GM18505 (cell line): Measurements from ENCODE around the gene FIG4.
A peak's percentile ranks its signal among the peaks of the same experiment; 100 is the strongest.
"Not testable (repeated sequence)": the region's sequence is repeated elsewhere in the genome, so short reads cannot be mapped to it uniquely, and the experiment has no call there.

Experiments
- ATAC-seq: cut with Tn5 transposase; IDR thresholded peaks from one replicate; pipeline ENCODE4 v1.9.1; 2021; ENCODE audit not compliant: unreplicated experiment
- POLR2A ChIP-seq: IDR thresholded peaks from 4 replicates; pipeline ENCODE4 v1.6.1; 2011; ENCODE audit warnings: borderline replicate concordance; ENCODE audit not compliant: insufficient read depth, insufficient read length; ENCODE audit errors: extremely low read depth

FIG4 gene

DNA sequence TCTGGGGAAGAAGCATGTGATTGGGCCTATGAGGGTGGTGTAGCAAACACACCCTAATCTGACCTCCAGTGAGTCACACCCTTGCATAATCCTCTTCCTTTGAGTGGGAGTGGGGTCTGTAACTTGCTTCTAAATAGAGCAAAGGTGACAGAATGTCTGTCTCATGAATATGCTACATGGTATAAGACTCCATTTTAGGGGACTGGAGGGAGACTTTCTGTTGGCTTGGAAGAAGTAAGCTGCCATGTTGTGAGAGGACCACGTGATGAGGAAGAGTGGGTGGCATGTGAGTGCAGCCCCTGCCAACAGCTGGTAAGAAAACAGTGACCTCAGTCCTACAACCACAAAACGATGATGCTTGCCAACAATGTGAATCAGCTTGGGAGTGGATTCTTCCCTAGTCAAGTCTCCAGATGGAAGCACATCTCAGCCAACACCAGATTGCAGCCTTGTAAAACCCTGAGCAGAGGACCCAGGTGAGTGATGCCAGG, 3.8 kb upstream of the FIG4 start:
- ATAC-seq = no peak

DNA sequence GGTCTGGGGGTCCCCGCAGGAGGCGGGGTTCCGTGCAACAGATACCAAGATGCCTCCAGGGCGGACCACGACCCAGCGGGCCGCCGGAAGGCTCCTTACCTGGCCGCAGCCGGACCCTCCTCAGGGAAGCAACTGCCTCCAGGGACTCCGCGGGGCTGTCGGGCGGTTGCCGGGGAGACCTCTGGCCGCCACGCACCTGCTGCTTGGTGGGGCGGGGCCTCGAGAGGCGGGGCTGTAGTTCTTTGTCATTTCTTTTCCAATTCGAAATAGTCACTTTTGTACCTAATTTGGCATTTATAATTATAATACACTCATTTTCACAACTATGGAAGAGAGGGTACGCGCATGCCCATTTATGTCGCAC, 741 bp upstream of the FIG4 start:
- peak; percentile 42 for ATAC-seq

More for the DNA sequence above, 3.8 kb upstream of the FIG4 start:
- TF ChIP-seq POLR2A = no peak

DNA sequence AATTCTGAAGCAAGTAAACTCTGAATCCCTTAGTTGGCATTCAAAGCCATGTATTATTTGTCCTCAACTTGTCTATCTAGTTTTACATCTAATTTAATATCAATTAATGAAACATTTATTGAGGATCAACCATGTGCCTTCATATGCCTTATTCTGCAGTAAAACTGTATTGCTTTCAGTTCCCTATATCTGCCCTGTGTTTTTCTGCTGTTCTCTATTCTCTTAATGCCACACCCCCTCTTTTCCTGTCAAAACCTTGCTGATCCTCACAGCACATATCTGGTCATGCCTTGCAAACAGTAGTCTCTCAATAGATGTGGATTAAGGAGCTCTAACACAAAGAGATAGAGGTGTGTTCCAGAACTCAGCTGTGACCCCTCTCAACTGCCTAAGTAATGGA, 2.0 kb downstream of the FIG4 start:
- ATAC-seq = peak; percentile 42
- TF ChIP-seq POLR2A = no peak

More for the DNA sequence above, 741 bp upstream of the FIG4 start:
- TF ChIP-seq POLR2A = no peak

DNA sequence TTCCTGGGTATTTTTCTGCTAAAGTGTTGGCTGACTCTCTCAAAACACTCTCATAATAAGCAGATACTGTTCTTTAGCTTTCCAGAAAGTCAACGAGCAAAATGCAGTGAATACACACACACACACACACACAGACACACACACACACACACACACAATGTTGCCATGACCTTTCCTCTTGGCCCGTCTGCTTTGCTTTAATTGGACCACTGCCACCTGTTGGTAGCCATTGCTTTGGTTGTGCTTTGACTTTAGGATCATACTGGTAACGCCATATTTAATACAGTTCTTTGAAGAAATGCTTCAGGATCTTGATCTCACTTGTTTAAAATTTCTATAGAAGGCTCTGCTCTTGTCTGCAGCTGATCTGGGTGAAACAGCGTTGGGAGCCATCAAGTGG, 4.4 kb downstream of the FIG4 start:
- ATAC-seq = no peak

DNA sequence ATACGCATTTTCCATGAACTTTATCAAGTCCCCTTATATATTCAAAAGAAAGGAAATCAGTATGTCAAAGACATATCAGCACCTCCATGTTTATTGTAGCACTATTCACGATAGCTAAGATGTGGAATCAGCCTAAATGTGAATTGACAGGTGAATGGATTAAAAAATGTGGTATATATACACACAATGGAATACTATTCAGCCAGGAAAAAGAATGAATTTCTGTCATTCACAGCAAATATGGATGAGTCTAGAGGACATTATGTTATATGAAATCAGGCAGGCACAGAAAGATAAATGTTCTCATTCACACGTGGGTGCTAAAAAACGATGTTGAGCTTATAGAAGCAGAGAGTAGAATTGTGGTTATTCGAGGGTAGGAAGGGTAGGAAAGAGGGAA, 5.3 kb downstream of the FIG4 start:
- TF ChIP-seq POLR2A = no peak
- ATAC-seq = no peak

More for the DNA sequence above, 4.4 kb downstream of the FIG4 start:
- no peak for TF ChIP-seq POLR2A

DNA sequence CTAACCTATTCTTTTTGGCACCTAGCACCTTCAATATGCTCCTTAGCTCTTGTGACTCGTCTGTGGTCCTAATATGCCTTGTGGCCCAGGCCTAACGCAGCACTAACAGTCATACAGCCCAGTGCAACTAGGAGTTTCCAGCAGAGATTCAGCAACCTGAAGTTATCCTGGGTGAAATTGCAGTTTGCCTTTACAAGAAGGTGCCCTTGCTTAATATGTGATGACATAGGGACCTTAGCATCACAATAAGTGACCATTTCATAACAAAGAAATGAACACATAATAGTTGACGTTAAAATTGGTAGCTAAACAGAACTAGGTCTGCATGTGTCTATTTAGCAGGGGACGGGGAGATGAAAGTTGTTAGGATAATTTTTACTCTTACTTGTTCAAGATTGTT, 10.1 kb downstream of the FIG4 start:
- TF ChIP-seq POLR2A = no peak
- no peak for ATAC-seq

DNA sequence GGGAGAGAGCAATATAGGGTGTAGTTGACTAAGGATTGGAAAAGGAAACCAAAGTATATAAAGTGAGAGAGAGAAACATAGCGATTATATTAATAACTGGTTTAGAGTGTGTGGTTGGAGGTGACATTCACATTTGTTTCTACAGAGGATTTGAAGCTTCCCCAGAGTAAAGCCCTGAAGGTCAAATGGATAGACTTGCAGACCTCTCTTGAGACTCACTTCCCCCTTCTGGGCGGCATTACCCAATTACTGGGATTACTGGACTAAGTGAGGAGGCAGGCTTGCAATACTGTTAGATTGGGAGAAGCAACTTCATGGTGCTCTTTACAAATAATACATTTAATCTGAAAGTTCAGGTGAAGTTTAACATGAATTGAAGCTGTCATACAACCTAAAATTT, 10.7 kb downstream of the FIG4 start:
- ATAC-seq = no peak
- no peak for TF ChIP-seq POLR2A

DNA sequence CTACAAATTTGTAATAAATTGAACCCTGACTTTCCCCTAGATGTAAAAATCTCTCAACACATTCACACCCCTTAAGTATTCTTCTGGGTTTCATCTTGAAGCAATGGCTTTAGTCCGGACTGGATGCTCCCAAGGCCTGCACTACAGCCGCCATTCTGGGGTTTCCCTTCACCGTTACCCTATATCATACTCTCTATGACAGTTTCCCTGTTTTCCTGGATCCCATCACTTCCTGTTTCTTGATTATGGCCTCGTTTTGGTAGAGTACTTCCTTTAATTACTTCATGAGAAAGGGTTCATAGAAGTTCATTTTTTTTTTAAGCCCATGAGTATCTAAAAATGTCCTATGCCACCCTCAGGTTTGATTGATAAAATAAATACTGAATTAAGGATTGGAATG, 11.7 kb downstream of the FIG4 start:
- ATAC-seq = no peak
- no peak for TF ChIP-seq POLR2A

DNA sequence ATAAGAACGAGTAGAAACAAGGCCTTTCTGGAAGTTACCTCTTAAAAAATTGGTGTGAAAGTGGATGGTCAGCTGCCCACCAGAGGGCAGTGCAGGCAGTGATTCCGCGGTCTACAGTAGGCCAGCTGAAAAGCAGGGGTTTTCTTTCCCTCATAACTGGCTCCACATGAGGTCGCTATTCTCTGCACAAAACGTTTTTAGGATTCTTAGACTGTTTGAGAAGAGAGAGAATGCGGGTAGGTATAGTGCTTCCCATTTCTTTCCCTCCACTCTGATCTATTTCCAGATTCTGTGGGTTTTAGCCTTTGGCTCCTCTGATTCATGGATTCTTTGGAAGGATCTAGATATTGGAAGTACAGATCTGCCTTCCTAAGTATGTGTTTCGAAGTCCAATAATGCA, 14.2 kb downstream of the FIG4 start:
- TF ChIP-seq POLR2A = no peak
- ATAC-seq = peak; percentile 79

DNA sequence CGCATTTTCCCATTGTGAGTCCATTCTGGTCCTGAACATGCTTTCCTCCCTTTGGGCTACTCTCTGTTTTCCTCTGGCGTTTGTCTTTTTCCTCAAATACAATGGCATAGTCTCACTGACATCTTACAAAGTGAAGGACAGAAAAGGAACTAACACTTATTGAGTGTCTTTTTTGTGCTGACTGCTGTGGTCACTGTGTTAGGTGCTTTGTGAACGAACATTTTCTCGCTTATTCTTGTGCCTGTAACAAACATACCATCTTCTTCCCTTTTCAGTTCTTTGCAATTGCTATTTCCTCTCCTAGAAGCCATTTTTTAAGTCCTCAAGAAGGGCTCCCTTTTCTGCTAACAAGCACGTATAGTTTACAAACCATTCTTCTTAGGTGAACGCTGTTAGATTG, 15.4 kb downstream of the FIG4 start:
- TF ChIP-seq POLR2A = no peak
- no peak for ATAC-seq

DNA sequence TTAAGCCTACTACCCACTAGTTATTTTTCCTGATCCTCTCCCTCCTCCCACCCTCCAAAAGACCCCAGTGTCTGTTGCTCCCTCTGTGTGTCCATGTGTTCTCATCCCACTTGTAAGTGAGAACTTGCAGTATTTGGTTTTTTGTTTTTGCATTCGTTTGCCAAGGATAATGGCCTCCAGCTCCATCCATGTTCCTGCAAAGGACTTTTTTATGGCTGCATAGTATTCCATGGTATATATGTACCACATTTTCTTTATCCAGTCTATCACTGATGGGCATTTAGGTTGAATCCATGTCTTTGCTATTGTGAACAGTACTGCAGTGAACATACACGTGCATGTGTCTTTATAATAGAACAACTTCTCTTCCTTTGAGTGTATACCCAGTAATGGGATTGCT, 17.0 kb downstream of the FIG4 start:
- not testable (repeated sequence) for ATAC-seq

DNA sequence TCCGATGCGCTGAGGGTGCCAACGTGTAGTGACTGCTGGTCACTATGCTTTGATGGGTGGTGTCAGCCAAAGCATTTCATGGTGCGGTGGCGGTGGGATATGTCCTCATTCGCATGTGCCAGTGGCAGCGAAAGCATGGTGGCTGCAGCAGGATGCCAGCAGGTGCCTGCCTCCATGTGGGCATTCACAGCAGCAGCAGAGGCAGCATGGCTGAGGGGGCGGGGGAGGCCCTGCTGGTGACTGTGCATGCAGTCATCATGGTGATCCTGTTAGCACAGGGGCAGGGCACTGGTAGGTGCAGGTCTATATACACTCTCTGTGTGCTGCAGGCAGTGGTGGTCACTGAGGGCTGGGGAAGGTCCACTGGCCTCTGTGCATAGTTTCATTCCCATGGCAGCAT, 22.0 kb downstream of the FIG4 start:
- no peak for ATAC-seq
- TF ChIP-seq POLR2A = no peak

DNA sequence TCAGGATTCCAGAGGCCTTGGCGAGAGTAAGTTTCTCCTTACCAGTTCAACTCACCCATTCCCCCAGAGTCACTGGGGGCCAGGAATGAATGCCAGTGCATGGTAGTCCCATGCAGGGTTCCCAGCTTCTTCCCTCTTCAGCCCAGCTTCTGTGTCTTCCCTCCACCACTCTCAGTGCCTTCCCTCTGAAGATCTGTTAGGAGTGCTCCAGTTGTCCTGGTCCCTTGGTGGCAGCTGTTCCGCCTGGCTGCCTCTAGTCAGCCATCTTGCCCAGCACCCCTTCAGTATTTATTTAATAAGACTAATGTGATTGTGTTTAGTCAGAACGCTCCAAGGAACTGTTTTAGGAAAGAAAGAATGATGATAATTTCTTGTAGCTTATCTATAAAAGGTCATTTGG, 23.1 kb downstream of the FIG4 start:
- no peak for ATAC-seq

DNA sequence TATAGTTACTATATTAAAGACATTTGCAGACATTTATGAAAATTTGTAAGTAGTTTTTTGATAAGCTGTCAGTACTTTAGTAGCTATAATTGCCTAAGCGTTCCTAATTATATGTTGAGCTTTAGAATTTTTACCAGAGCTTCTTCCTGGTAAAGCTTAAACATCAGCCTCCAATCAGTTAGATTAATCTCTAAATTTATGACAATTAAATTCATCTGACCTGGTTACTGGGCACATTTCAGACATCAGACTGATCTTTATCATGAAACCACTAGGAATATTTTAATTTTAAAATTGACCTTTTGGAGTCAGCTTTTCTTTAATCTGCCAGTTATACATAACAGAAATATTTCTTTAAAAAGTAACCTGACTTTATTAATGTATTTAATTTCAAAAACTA, 23.5 kb downstream of the FIG4 start:
- ATAC-seq = no peak
- TF ChIP-seq POLR2A = no peak

More for the DNA sequence above, 23.1 kb downstream of the FIG4 start:
- TF ChIP-seq POLR2A = no peak

DNA sequence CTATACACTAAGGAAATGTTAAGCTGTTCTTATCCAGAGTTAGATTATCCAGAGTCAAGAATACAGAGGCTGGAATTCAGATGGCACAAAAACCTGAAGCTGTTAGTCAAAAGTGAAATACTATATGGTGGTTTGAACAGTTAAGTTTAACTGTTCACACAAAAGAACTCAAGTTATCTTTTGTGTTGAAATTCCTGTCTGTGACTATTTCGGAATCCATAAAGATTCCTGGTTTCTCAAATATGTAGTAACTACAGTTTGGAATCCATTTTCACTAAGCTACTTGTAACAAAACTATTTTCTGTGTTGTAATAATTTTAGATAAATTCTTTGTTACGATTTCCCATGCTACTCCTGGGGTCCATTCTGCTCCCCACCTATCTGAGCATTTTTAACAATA, 24.5 kb downstream of the FIG4 start:
- no peak for TF ChIP-seq POLR2A
- no peak for ATAC-seq

DNA sequence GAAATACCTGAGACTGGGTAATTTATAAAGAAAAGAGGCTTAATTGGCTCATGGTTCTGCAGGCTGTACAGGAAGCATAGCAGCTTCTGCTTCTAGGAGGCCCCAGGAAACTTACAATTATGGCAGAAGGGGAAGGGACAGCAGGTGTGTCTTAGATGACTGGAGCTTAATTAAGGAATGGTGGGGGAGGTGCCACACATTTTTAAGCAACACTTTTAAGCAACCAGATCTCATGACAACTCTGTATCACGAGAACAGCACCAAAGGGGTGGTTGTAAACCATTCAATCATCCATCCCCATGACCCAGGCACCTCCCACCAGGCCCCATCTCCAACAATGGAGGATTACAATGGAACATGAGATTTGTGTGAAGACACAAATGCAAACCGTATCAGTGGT, 26.9 kb downstream of the FIG4 start:
- no peak for ATAC-seq
- no peak for TF ChIP-seq POLR2A

DNA sequence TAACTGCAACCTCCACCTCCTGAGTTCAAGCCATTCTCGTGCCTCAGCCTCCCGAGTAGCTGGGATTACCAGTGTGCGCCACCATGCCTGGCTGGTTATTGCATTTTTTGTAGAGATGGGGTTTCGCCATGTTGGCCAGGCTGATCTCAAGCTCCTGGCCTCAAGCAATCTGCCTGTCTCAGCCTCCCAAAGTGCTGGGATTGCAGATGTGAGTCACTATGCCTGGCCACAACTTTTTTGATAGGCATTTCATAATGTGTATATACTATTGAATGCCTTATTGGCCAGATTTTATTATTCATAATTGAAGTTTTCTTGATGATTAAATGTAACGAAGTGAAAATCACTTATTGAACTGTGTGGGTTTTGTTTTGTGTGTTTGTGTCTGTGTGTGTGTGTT, 27.9 kb downstream of the FIG4 start:
- ATAC-seq = no peak
- no peak for TF ChIP-seq POLR2A

DNA sequence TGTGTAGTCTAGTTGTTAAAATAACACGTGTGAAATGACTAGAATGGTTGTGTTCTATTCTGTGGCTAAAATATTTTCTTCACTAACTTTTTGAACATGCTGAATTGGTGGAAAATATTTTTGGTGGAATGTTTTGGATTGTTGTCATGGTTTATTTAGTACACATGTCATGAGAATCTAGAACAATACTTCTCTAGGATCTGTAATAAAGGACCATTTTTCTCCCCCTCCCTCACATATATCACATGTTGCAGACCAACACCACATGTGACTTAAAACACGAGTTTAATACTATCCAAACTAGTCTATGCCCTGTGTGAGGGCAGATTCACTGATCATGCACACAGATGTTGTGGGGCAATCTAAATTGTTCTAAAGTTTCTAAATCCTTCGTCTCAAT, 29.2 kb downstream of the FIG4 start:
- no peak for ATAC-seq
- TF ChIP-seq POLR2A = no peak
